Uterus (tissue), 4 donors: ENCODE measurements around the gene CPA1. TPM values are rescaled to one million over a fixed set of nuclear protein-coding genes. Genes with fewer than 3 reads are reported as not detected.

Source experiments
- DNase-seq, 2 donors: peaks; one replicate each; pipeline ENCODE4 v3.0.0-alpha.2; 2019 to 2020
- H3K27ac ChIP-seq, 2 donors: fragments of 200-600 bp; sonication (generic); 1 replicate in 1 of 2; 2 replicates in 1 of 2; pipeline ENCODE4 v1.5.1; 2016 to 2018
- H3K27me3 ChIP-seq, 2 donors: fragments of 200-600 bp; sonication (generic); one replicate each; pipeline ENCODE4 v1.5.1; 2018 to 2019; ENCODE audit warnings: control low read depth in 1 of 2
- H3K36me3 ChIP-seq, 2 donors: fragments of 200-600 bp; sonication (generic); one replicate each; pipeline ENCODE4 v1.5.1; 2019; ENCODE audit warnings: control low read depth in 1 of 2
- H3K4me1 ChIP-seq, 2 donors: fragments of 200-600 bp; sonication (generic); one replicate each; pipeline ENCODE4 v1.5.1; 2018 to 2019; ENCODE audit warnings: control low read depth in 1 of 2
- H3K4me3 ChIP-seq, 2 donors: fragments of 200-600 bp; sonication (generic); 1 replicate in 1 of 2; 2 replicates in 1 of 2; pipeline ENCODE4 v1.5.1; 2018 to 2019; ENCODE audit warnings: mild to moderate bottlenecking in 1 of 2
- H3K9me3 ChIP-seq, 2 donors: fragments of 200-600 bp; sonication (generic); one replicate each; pipeline ENCODE4 v1.5.1; 2019; ENCODE audit warnings: control low read depth in 1 of 2
- CTCF ChIP-seq, 4 experiments: fragments of 200-600 bp in 2 of 4; fragments of 450-650 bp in 2 of 4; sonication (generic) in 2 of 4; IDR thresholded peaks; one replicate each; pipeline ENCODE4 v1.5.1; 2016 to 2019; ENCODE audit warnings: antibody characterized with exemption in 4 of 4, mild to moderate bottlenecking in 2 of 4, moderate library complexity in 1 of 4
- POLR2A ChIP-seq, 2 donors: fragments of 450-650 bp; IDR thresholded peaks; one replicate each; pipeline ENCODE4 v1.6.1; 2016; ENCODE audit warnings: antibody characterized with exemption in 2 of 2, mild to moderate bottlenecking in 1 of 2, moderate library complexity in 1 of 2
- intact Hi-C: fragments of 100-400 bp; cut with DNase I; formaldehyde crosslinking; loops from one replicate; pipeline ENCODE4 v1.15.1; 2023; ENCODE audit warnings: low total_unique reads
- total RNA-seq, 4 donors: library from RNA; depleted of rRNA in 3 of 4; stranded (reverse); fragments of >200 nt in 3 of 4; gene quantifications; one replicate each; pipeline versions ENCODE4 v1.1.0 to v1.2.4, GENCODE V29; 2014 to 2023
- donor health status: DM: yes; HTN: yes; CAD: no.

Gene CPA1
- total RNA-seq, 4 donors from 2014 or later: 0.46 to 3.8 TPM; not detected in 2

- Histone ChIP-seq H3K4me3 (no peak overlapping the region), H3K27ac (no peak overlapping the region), H3K4me1 (peaks cover 0 to 6% of the 10 kb centered on the region in 2 donors), H3K36me3 (no peaks in the 10 kb centered on the region), H3K9me3 (no peaks in the 10 kb centered on the region), H3K27me3 (no peaks in the 10 kb centered on the region)
- intact Hi-C loops: no loop called here
- TF ChIP-seq CTCF (IDR thresholded peaks at IDR 0.05): no peak
- TF ChIP-seq POLR2A (IDR thresholded peaks at IDR 0.05): no peak
- DNase-seq: no peak
Measured at GRCh38 chr7:130384371-130384801, 4.1 kb downstream of the CPA1 start.

- TF ChIP-seq POLR2A (IDR thresholded peaks at IDR 0.05): no peak
- TF ChIP-seq CTCF (IDR thresholded peaks at IDR 0.05): no peak
- Histone ChIP-seq H3K27me3 (no peaks in the 10 kb centered on the region), H3K36me3 (no peaks in the 10 kb centered on the region), H3K27ac (no peak overlapping the region), H3K9me3 (no peaks in the 10 kb centered on the region), H3K4me3 (no peak overlapping the region), H3K4me1 (peaks cover 0 to 6% of the 10 kb centered on the region in 2 donors)
- intact Hi-C loops: no loop called here
- DNase-seq: no peak
Measured at GRCh38 chr7:130384841-130385599, 4.7 kb downstream of the CPA1 start.

GRCh38 chr7:130385600-130386066 is 5.3 kb downstream of the CPA1 start:
- H3K27ac ChIP-seq: no peak overlapping the region
- no peak overlapping the region for H3K4me3 ChIP-seq
- H3K4me1 ChIP-seq: peaks cover 0 to under 1% of the 10 kb centered on the region in 2 donors
- H3K9me3 ChIP-seq: no peaks in the 10 kb centered on the region
- TF ChIP-seq POLR2A (IDR thresholded peaks at IDR 0.05) (no peak), CTCF (IDR thresholded peaks at IDR 0.05) (no peak)
- intact Hi-C loops: no loop called here
- H3K27me3 ChIP-seq: no peaks in the 10 kb centered on the region
- DNase-seq: no peak
- no peaks in the 10 kb centered on the region for H3K36me3 ChIP-seq

- no peaks in the 10 kb centered on the region for H3K4me1 ChIP-seq
- no peak overlapping the region for H3K4me3 ChIP-seq
- no peaks in the 10 kb centered on the region for H3K9me3 ChIP-seq
- no peak for DNase-seq
- intact Hi-C loops: no loop called here
- no peak overlapping the region for H3K27ac ChIP-seq
- H3K36me3 ChIP-seq: no peaks in the 10 kb centered on the region
- TF ChIP-seq POLR2A (IDR thresholded peaks at IDR 0.05): no peak
- TF ChIP-seq CTCF (IDR thresholded peaks at IDR 0.05): no peak
- H3K27me3 ChIP-seq: no peaks in the 10 kb centered on the region
Measured at GRCh38 chr7:130386876-130387275, 6.6 kb downstream of the CPA1 start.

- Histone ChIP-seq H3K9me3 (no peaks in the 10 kb centered on the region), H3K4me3 (no peak overlapping the region), H3K4me1 (no peaks in the 10 kb centered on the region), H3K36me3 (no peaks in the 10 kb centered on the region), H3K27ac (no peak overlapping the region), H3K27me3 (no peaks in the 10 kb centered on the region)
- intact Hi-C loops: no loop called here
- TF ChIP-seq POLR2A (IDR thresholded peaks at IDR 0.05) (no peak), CTCF (IDR thresholded peaks at IDR 0.05) (no peak)
- DNase-seq: no peak
Measured at GRCh38 chr7:130387306-130387627, 7.0 kb downstream of the CPA1 start.
